HFFc6 (cell line): Measurements from ENCODE around the gene GABPB1. TPM values are rescaled to one million over a fixed set of nuclear protein-coding genes. Genes with fewer than 3 reads are reported as not detected.
A peak's percentile ranks its signal among the peaks of the same experiment; 100 is the strongest.

Source experiments
- DNase-seq: peaks from one replicate; pipeline ENCODE4 v3.0.0-alpha.2; 2018
- H3K27ac Mint-ChIP-seq: 2 replicates; pipeline ENCODE4 v1.8.0; 2020; ENCODE audit warnings: mild to moderate bottlenecking, mixed read lengths
- H3K27me3 Mint-ChIP-seq: 2 replicates; pipeline ENCODE4 v1.8.0; 2021; ENCODE audit warnings: mild to moderate bottlenecking, moderate library complexity, mixed read lengths; ENCODE audit not compliant: insufficient read depth
- H3K36me3 Mint-ChIP-seq: 2 replicates; pipeline ENCODE4 v1.8.0; 2021; ENCODE audit warnings: low read depth, mixed read lengths
- H3K4me1 Mint-ChIP-seq: 2 replicates; pipeline ENCODE4 v1.8.0; 2020; ENCODE audit warnings: low read depth, mixed read lengths
- H3K4me3 Mint-ChIP-seq: 2 replicates; pipeline ENCODE4 v1.8.0; 2020; ENCODE audit warnings: mild to moderate bottlenecking, moderate library complexity, mixed read lengths
- H3K9me3 Mint-ChIP-seq: 2 replicates; pipeline ENCODE4 v1.8.0; 2020; ENCODE audit warnings: mild to moderate bottlenecking, mixed read lengths
- CTCF ChIP-seq: fragments of 200-600 bp; sonication (generic); IDR thresholded peaks from 2 replicates; pipeline ENCODE4 v1.5.0; 2021; ENCODE audit warnings: antibody characterized with exemption, mild to moderate bottlenecking
- total RNA-seq, 6 experiments: library from RNA; stranded (reverse); fragmentation: NEBNext Ultra II Directional; extraction: Animal tissue kit (Norgen Biotek cat#: 25700); gene quantifications; 2 replicates in 1 of 6; 3 replicates in 5 of 6; pipeline ENCODE4 v1.2.3, GENCODE V29; 2021

The GABPB1 gene
- total RNA-seq, 6 experiments from 2014 or later = 20.8 to 28.4 (median 25.3) TPM

- DNase-seq = no peak
- H3K27ac Mint-ChIP-seq = no peak overlapping the region
- H3K4me3 Mint-ChIP-seq = no peak overlapping the region
- no peaks in the 10 kb centered on the region for H3K27me3 Mint-ChIP-seq
- no peak for TF ChIP-seq CTCF
- H3K36me3 Mint-ChIP-seq = peaks cover 34% of the 10 kb centered on the region
- H3K4me1 Mint-ChIP-seq = no peaks in the 10 kb centered on the region
- peaks cover 20% of the 10 kb centered on the region for H3K9me3 Mint-ChIP-seq
Observed at GRCh38 chr15:50307799-50308198, 47.2 kb downstream of the GABPB1 start.

GRCh38 chr15:50304836-50305235 is 50.2 kb downstream of the GABPB1 start:
- Mint-ChIP-seq H3K4me3 (no peak overlapping the region), H3K4me1 (peaks cover 7% of the 10 kb centered on the region; the same call in 1 of the 2 replicates), H3K27ac (no peak overlapping the region), H3K27me3 (no peaks in the 10 kb centered on the region), H3K36me3 (peaks cover 47% of the 10 kb centered on the region), H3K9me3 (peaks cover 20% of the 10 kb centered on the region)
- TF ChIP-seq CTCF = no peak
- no peak for DNase-seq

- TF ChIP-seq CTCF = no peak
- no peak overlapping the region for H3K4me3 Mint-ChIP-seq
- H3K27me3 Mint-ChIP-seq = no peaks in the 10 kb centered on the region
- no peak overlapping the region for H3K27ac Mint-ChIP-seq
- peaks cover 10% of the 10 kb centered on the region for H3K9me3 Mint-ChIP-seq
- H3K4me1 Mint-ChIP-seq = peaks cover 17% of the 10 kb centered on the region; the same call in 1 of the 2 replicates
- peaks cover 26% of the 10 kb centered on the region for H3K36me3 Mint-ChIP-seq
- DNase-seq = no peak
Observed at GRCh38 chr15:50302581-50302980, 52.4 kb downstream of the GABPB1 start.

GRCh38 chr15:50298340-50298739 is 56.7 kb downstream of the GABPB1 start:
- peak overlapping the region; percentile 59 for H3K27ac Mint-ChIP-seq
- peak; percentile 28 for DNase-seq
- TF ChIP-seq CTCF = no peak
- peaks cover 17% of the 10 kb centered on the region; the same call in 1 of the 2 replicates for H3K4me1 Mint-ChIP-seq
- peaks cover 24% of the 10 kb centered on the region for H3K36me3 Mint-ChIP-seq
- H3K4me3 Mint-ChIP-seq = no peak overlapping the region
- no peaks in the 10 kb centered on the region for H3K27me3 Mint-ChIP-seq
- no peaks in the 10 kb centered on the region for H3K9me3 Mint-ChIP-seq

GRCh38 chr15:50295966-50296365 is 59.0 kb downstream of the GABPB1 start:
- no peak overlapping the region for H3K4me3 Mint-ChIP-seq
- peaks cover 15% of the 10 kb centered on the region for H3K36me3 Mint-ChIP-seq
- no peak for TF ChIP-seq CTCF
- peaks cover 17% of the 10 kb centered on the region; the same call in 1 of the 2 replicates for H3K4me1 Mint-ChIP-seq
- H3K27me3 Mint-ChIP-seq = no peaks in the 10 kb centered on the region
- H3K9me3 Mint-ChIP-seq = no peaks in the 10 kb centered on the region
- H3K27ac Mint-ChIP-seq = no peak overlapping the region
- DNase-seq = no peak

- no peaks in the 10 kb centered on the region for H3K27me3 Mint-ChIP-seq
- H3K9me3 Mint-ChIP-seq = no peaks in the 10 kb centered on the region
- no peak for TF ChIP-seq CTCF
- H3K4me3 Mint-ChIP-seq = no peak overlapping the region
- DNase-seq = no peak
- H3K36me3 Mint-ChIP-seq = peaks cover 6% of the 10 kb centered on the region
- H3K4me1 Mint-ChIP-seq = no peaks in the 10 kb centered on the region
- no peak overlapping the region for H3K27ac Mint-ChIP-seq
Observed at GRCh38 chr15:50289749-50290148, 65.2 kb downstream of the GABPB1 start.
